HUES48 (cell line): ENCODE measurements around the gene RGS7.
"Not testable (repeated sequence)": the region's sequence is repeated elsewhere in the genome, so short reads cannot be mapped to it uniquely, and the experiment has no call there.

Experiments used
- H3K27ac ChIP-seq: one replicate; pipeline ENCODE4 v1.7.0; 2013; ENCODE audit warnings: low read depth, low read length, inconsistent platforms
- H3K27me3 ChIP-seq: 2 replicates; pipeline ENCODE4 v1.6.1; 2013; ENCODE audit warnings: mild to moderate bottlenecking, low read length; ENCODE audit not compliant: control insufficient read depth, insufficient read depth
- H3K36me3 ChIP-seq: 2 replicates; pipeline ENCODE4 v1.6.1; 2013; ENCODE audit warnings: low read length; ENCODE audit not compliant: control insufficient read depth, insufficient read depth
- H3K4me1 ChIP-seq: 2 replicates; pipeline ENCODE4 v1.6.1; 2013; ENCODE audit warnings: mild to moderate bottlenecking, low read length; ENCODE audit not compliant: control insufficient read depth, insufficient read depth
- H3K4me3 ChIP-seq: 2 replicates; pipeline ENCODE4 v1.5.1; 2013; ENCODE audit warnings: mild to moderate bottlenecking, low read depth, low read length
- H3K9ac ChIP-seq: 2 replicates; pipeline ENCODE4 v1.6.1; 2013; ENCODE audit warnings: mild to moderate bottlenecking, low read depth, low read length, moderate library complexity
- H3K9me3 ChIP-seq: 2 replicates; pipeline ENCODE4 v1.6.1; 2013; ENCODE audit warnings: low read length; ENCODE audit not compliant: control insufficient read depth, insufficient read depth

Gene RGS7

DNA sequence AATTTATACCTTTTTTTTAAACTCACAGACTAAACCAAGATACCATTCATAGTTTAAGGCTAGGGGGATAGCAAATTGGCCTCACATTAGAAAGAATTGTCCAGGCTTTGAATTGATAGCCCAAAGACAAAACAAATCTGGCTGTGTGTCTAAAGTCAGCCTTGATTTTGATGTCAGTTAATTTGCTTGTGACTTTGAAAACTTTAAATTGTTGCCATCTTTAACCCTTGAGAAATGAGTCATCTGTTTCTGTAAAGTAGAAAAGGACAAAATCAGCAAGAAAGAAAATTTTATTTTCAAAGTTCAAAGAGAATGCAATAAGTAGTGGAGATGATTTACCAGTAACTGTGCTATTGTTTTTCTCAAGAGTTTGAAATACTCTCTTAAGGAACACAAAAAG is 184.5 kb downstream of the RGS7 start:
- Histone ChIP-seq H3K9ac (no peak overlapping the region), H3K4me3 (no peak overlapping the region), H3K4me1 (peaks cover 5% of the 10 kb centered on the region; the same call in 1 of the 2 replicates), H3K9me3 (no peaks in the 10 kb centered on the region), H3K36me3 (no peaks in the 10 kb centered on the region), H3K27me3 (no peaks in the 10 kb centered on the region), H3K27ac (no peak overlapping the region)

DNA sequence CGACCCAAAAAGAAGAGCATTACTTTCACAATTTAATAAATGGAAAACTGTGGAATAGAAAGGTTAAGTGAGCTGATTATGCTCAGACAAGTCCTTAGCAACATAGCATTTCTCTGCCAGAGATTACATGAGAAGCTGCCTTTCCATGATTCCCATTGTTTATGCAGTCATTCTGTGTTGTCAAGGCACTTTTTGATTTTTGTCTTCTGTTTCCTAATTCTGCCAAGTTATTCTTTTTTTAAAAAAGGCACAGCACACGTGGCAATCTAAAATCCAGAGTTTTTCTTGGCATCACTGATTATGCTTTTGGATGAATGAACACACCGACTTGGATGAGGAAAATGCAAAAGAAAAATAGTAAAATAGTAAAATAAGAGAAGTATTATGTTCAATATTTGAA is 185.0 kb downstream of the RGS7 start:
- H3K4me3 ChIP-seq: no peak overlapping the region
- no peaks in the 10 kb centered on the region for H3K36me3 ChIP-seq
- H3K27ac ChIP-seq: no peak overlapping the region
- H3K9me3 ChIP-seq: no peaks in the 10 kb centered on the region
- no peaks in the 10 kb centered on the region for H3K27me3 ChIP-seq
- H3K9ac ChIP-seq: no peak overlapping the region
- H3K4me1 ChIP-seq: peaks cover 5% of the 10 kb centered on the region; the same call in 1 of the 2 replicates

DNA sequence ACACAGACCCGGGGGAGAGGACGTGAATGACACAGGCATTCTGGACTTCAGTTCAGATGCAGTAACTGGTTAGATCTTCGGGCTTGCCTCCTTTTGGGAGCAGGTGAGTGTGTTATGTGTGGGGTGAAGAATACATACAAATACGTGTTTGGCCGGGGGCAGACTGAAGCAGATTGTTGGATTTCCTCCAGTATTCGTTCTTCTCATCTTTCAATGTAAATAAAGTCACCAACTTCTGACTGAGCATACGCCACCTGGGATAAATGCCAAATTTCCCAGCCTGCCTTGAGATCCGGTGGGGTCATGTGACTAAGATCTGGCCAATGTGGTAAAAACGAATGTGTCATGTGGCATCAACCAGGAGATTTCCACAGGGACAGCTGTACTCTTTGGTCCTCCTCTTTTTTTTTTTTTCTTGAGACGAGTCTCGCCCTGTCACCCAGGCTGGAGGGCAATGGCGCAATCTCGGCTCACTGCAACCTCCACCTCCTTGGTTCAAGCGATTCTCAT is 189.8 kb downstream of the RGS7 start:
- Histone ChIP-seq H3K27ac (no peak overlapping the region), H3K36me3 (no peaks in the 10 kb centered on the region), H3K4me3 (no peak overlapping the region), H3K27me3 (no peaks in the 10 kb centered on the region), H3K4me1 (peaks cover 21% of the 10 kb centered on the region), H3K9me3 (no peaks in the 10 kb centered on the region), H3K9ac (no peak overlapping the region)

DNA sequence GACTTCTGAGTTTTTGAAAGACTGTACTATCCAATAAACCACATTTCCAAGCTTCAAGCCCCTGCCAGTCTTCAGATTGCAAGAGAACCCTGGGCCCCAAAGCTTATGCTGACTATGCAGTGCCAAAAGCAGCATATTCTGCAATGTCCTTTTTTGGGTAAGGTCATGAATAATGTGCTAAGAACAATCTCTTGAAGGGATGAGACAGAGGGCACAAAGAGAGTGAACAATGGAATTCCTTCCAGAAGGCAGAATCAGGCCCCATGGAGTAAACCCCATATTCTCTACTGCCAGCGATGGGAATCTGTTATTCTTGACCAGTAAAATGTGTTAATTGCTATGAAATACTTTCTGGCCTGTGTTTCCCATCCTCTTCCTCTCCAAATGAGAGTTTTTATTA is 190.4 kb downstream of the RGS7 start:
- no peak overlapping the region for H3K27ac ChIP-seq
- H3K27me3 ChIP-seq: no peaks in the 10 kb centered on the region
- no peaks in the 10 kb centered on the region for H3K36me3 ChIP-seq
- H3K9ac ChIP-seq: no peak overlapping the region
- peaks cover 21% of the 10 kb centered on the region for H3K4me1 ChIP-seq
- H3K4me3 ChIP-seq: no peak overlapping the region
- no peaks in the 10 kb centered on the region for H3K9me3 ChIP-seq

- not testable (repeated sequence) for H3K4me3 ChIP-seq, H3K36me3 ChIP-seq, H3K27ac ChIP-seq, H3K27me3 ChIP-seq, H3K9me3 ChIP-seq, H3K9ac ChIP-seq
- H3K4me1 ChIP-seq: peaks cover 21% of the 10 kb centered on the region
Observed at GRCh38 chr1:241165256-241165655, 191.7 kb downstream of the RGS7 start.

DNA sequence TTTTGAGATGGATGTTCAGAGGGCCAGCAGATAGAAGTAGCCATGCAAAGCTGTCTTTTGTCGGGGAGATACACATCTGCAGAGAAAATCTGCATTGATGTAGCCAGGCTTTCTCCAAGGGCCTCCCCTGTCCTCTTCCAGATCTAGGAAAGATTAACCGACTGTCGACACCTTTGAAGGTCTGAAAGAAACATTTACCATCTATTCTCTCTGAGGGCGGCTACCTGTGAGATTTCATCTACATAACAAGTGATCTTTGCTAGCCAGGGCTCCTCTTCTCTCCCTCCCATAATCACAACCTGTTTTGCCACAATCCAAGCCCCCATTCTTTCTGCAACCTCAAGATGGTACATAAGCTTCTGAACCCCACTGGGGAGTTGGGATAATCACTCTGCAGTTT is 193.6 kb downstream of the RGS7 start:
- H3K27ac ChIP-seq: peak overlapping the region; percentile 6
- no peak overlapping the region for H3K4me3 ChIP-seq
- no peak overlapping the region for H3K9ac ChIP-seq
- no peaks in the 10 kb centered on the region for H3K27me3 ChIP-seq
- no peaks in the 10 kb centered on the region for H3K36me3 ChIP-seq
- no peaks in the 10 kb centered on the region for H3K9me3 ChIP-seq
- H3K4me1 ChIP-seq: peaks cover 21% of the 10 kb centered on the region

- H3K27ac ChIP-seq: no peak overlapping the region
- no peak overlapping the region for H3K9ac ChIP-seq
- H3K4me3 ChIP-seq: no peak overlapping the region
- peaks cover 21% of the 10 kb centered on the region for H3K4me1 ChIP-seq
- H3K36me3 ChIP-seq: no peaks in the 10 kb centered on the region
- H3K9me3 ChIP-seq: no peaks in the 10 kb centered on the region
- H3K27me3 ChIP-seq: no peaks in the 10 kb centered on the region
Observed at GRCh38 chr1:241161188-241161689, 195.8 kb downstream of the RGS7 start.

GRCh38 chr1:241157435-241157834 is 199.6 kb downstream of the RGS7 start:
- Histone ChIP-seq H3K4me1 (peaks cover 1% of the 10 kb centered on the region; the same call in 1 of the 2 replicates), H3K36me3 (no peaks in the 10 kb centered on the region), H3K27me3 (no peaks in the 10 kb centered on the region), H3K9me3 (no peaks in the 10 kb centered on the region), H3K4me3 (no peak overlapping the region), H3K9ac (no peak overlapping the region), H3K27ac (no peak overlapping the region)

GRCh38 chr1:241156231-241156965 is 200.6 kb downstream of the RGS7 start:
- Histone ChIP-seq H3K9ac (no peak overlapping the region), H3K27ac (no peak overlapping the region), H3K4me3 (no peak overlapping the region), H3K36me3 (no peaks in the 10 kb centered on the region), H3K9me3 (no peaks in the 10 kb centered on the region), H3K27me3 (no peaks in the 10 kb centered on the region), H3K4me1 (no peaks in the 10 kb centered on the region)

DNA sequence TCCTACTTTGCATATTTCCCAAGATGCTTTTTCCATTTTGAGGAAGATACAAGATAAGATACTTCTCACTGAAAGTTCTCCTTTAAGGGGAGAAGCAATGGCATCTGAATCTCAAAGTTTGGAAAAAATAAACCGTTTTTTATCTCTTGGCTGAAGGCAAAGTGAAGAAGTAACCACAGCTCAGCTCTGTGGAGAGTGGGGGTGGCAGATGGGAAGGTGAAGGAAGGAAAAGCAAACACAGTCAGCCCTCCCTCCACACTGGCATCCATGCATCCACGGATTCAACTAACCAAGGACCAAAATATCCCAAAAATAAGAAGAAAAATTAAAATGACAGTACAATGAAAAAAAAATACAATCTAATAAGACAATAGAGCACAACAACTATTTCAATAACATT is 211.1 kb downstream of the RGS7 start:
- Histone ChIP-seq H3K4me1 (no peaks in the 10 kb centered on the region), H3K9me3 (peaks cover 20% of the 10 kb centered on the region), H3K9ac (no peak overlapping the region), H3K27ac (no peak overlapping the region), H3K27me3 (no peaks in the 10 kb centered on the region), H3K4me3 (no peak overlapping the region), H3K36me3 (no peaks in the 10 kb centered on the region)

GRCh38 chr1:241143765-241144442 is 213.1 kb downstream of the RGS7 start:
- Histone ChIP-seq H3K36me3 (no peaks in the 10 kb centered on the region), H3K4me1 (no peaks in the 10 kb centered on the region), H3K9me3 (peaks cover 20% of the 10 kb centered on the region), H3K27ac (no peak overlapping the region), H3K4me3 (no peak overlapping the region), H3K9ac (no peak overlapping the region), H3K27me3 (no peaks in the 10 kb centered on the region)
